H1 (cell line): Measurements from ENCODE around the gene TP53. TPM values are rescaled to one million over a fixed set of nuclear protein-coding genes. Genes with fewer than 3 reads are reported as not detected.

Experiments
- CTCF ChIA-PET: fragments of 300-600 bp; sonication (Branson Sonifier 250); formaldehyde crosslinking; loops from one replicate; lab custom pipeline; 2021; ENCODE audit not compliant: partially characterized antibody; lab: Charles Lee
- POLR2A ChIA-PET: fragments of 300-600 bp; sonication (Branson Sonifier 250); formaldehyde crosslinking; loops from one replicate; lab custom pipeline; 2021; ENCODE audit warnings: inconsistent platforms; ENCODE audit not compliant: partially characterized antibody; lab: Charles Lee
- DNase-seq, 2 experiments: peaks; one replicate each; pipeline versions ENCODE4 v3.0.0 to v3.0.0-alpha.2; 2010 to 2022; ENCODE audit warnings: low spot score in 2 of 2, low read depth in 1 of 2, mixed read lengths in 1 of 2
- FAIRE-seq: peaks from 2 replicates; lab custom pipeline; 2011; peaks lifted over from hg19 to GRCh38; lab: Jason Lieb, UNC
- H2AFZ ChIP-seq: 2 replicates; pipeline ENCODE4 v1.8.1; 2012; ENCODE audit warnings: low read length, inconsistent platforms
- H2AK5ac ChIP-seq: 2 replicates; pipeline ENCODE4 v1.6.1; 2013; ENCODE audit warnings: low read depth, low read length
- H2BK120ac ChIP-seq: replicated peaks from 2 replicates; pipeline ENCODE3; 2013; ENCODE audit warnings: low read depth, low read length, inconsistent platforms
- H2BK12ac ChIP-seq: 2 replicates; pipeline ENCODE4 v1.6.1; 2013; ENCODE audit warnings: low read depth, low read length
- H2BK15ac ChIP-seq: 2 replicates; pipeline ENCODE4 v1.6.1; 2013; ENCODE audit warnings: low read length
- H2BK20ac ChIP-seq: 2 replicates; pipeline ENCODE4 v1.6.1; 2013; ENCODE audit warnings: low read length
- H2BK5ac ChIP-seq: 2 replicates; pipeline ENCODE4 v1.6.1; 2013; ENCODE audit warnings: low read depth, low read length
- H3K14ac ChIP-seq: 2 replicates; pipeline ENCODE4 v1.6.1; 2013; ENCODE audit warnings: inconsistent platforms; ENCODE audit not compliant: insufficient read length
- H3K18ac ChIP-seq: 2 replicates; pipeline ENCODE4 v1.6.1; 2013; ENCODE audit warnings: low read length; ENCODE audit errors: extremely low read depth
- H3K23ac ChIP-seq: 2 replicates; pipeline ENCODE4 v1.6.1; 2013; ENCODE audit warnings: inconsistent platforms; ENCODE audit not compliant: insufficient read length
- H3K23me2 ChIP-seq: 2 replicates; pipeline ENCODE4 v1.6.1; 2013; ENCODE audit warnings: low read depth, low read length
- H3K27ac ChIP-seq: 2 replicates; pipeline ENCODE4 v1.6.1; 2011; ENCODE audit warnings: low read depth, low read length, inconsistent platforms
- H3K27me3 ChIP-seq, 4 experiments: replicated peaks in 1 of 4; 1 replicate in 1 of 4; 2 replicates in 3 of 4; pipeline versions ENCODE4 v1.6.1 to v1.8.1; 2011 to 2013; ENCODE audit warnings: low read length in 3 of 4, mild to moderate bottlenecking in 3 of 4, inconsistent platforms in 2 of 4, mixed read lengths in 2 of 4, moderate library complexity in 1 of 4; ENCODE audit not compliant: control insufficient read depth in 3 of 4, insufficient read depth in 3 of 4; ENCODE audit errors: extremely low read depth in 1 of 4
- H3K36me3 ChIP-seq, 4 experiments: 2 replicates each; pipeline versions ENCODE4 v1.6.1 to v1.8.1; 2011 to 2013; ENCODE audit warnings: mild to moderate bottlenecking in 4 of 4, low read length in 3 of 4, moderate library complexity in 2 of 4, control low read depth in 1 of 4, inconsistent platforms in 1 of 4; ENCODE audit not compliant: insufficient read depth in 4 of 4, control insufficient read depth in 2 of 4
- H3K4ac ChIP-seq: replicated peaks from 2 replicates; pipeline ENCODE3; 2013; ENCODE audit warnings: low read length, low read depth, mixed read lengths, inconsistent platforms; ENCODE audit not compliant: insufficient read length
- H3K4me1 ChIP-seq, 4 experiments: replicated peaks in 1 of 4; 1 replicate in 1 of 4; 2 replicates in 3 of 4; pipeline versions ENCODE4 v1.6.1 to v1.8.1; 2011 to 2013; ENCODE audit warnings: low read length in 3 of 4, inconsistent platforms in 2 of 4, mixed read lengths in 1 of 4; ENCODE audit not compliant: insufficient read depth in 4 of 4, control insufficient read depth in 3 of 4
- H3K4me2 ChIP-seq, 2 experiments: 2 replicates each; pipeline versions ENCODE4 v1.6.1 to v1.8.1; 2011 to 2013; ENCODE audit warnings: low read depth in 2 of 2, low read length in 2 of 2, control low read depth in 1 of 2, inconsistent platforms in 1 of 2, mild to moderate bottlenecking in 1 of 2; ENCODE audit not compliant: insufficient read depth in 1 of 2
- H3K4me3 ChIP-seq, 4 experiments: fragments of 200-600, 300-600 bp in 1 of 4; sonication (generic), shearing (Covaris generic), sonication (Bioruptor Twin) in 1 of 4; 2 replicates each; pipeline versions ENCODE4 v1.5.1 to v1.8.1; 2011 to 2016; ENCODE audit warnings: low read length in 4 of 4, low read depth in 3 of 4, control low read depth in 2 of 4, inconsistent platforms in 2 of 4, mild to moderate bottlenecking in 2 of 4, mixed read lengths in 1 of 4, moderate library complexity in 1 of 4; ENCODE audit not compliant: insufficient read depth in 2 of 4; ENCODE audit errors: extremely low read depth in 1 of 4
- H3K56ac ChIP-seq: replicated peaks from 2 replicates; pipeline ENCODE3; 2013; ENCODE audit warnings: low read depth, mild to moderate bottlenecking, mixed read lengths, low read length, inconsistent platforms; ENCODE audit not compliant: insufficient read length
- H3K79me1 ChIP-seq: 2 replicates; pipeline ENCODE4 v1.6.1; 2013; ENCODE audit warnings: low read depth, low read length, control low read depth
- H3K79me2 ChIP-seq, 2 experiments: 2 replicates each; pipeline versions ENCODE4 v1.6.1 to v1.8.1; 2012 to 2013; ENCODE audit warnings: low read length in 2 of 2, mild to moderate bottlenecking in 2 of 2, inconsistent platforms in 1 of 2; ENCODE audit not compliant: insufficient read depth in 2 of 2, control insufficient read depth in 1 of 2
- H3K9ac ChIP-seq, 4 experiments: replicated peaks in 1 of 4; 1 replicate in 1 of 4; 2 replicates in 3 of 4; pipeline versions ENCODE4 v1.6.1 to v1.8.1; 2011 to 2013; ENCODE audit warnings: low read depth in 3 of 4, low read length in 3 of 4, control low read depth in 2 of 4, mild to moderate bottlenecking in 2 of 4, moderate library complexity in 2 of 4, inconsistent platforms in 1 of 4; ENCODE audit errors: extremely low read depth in 1 of 4
- H3K9me3 ChIP-seq, 2 experiments: 2 replicates each; pipeline versions ENCODE4 v1.6.1 to v1.8.1; 2012 to 2013; ENCODE audit warnings: mild to moderate bottlenecking in 2 of 2, moderate library complexity in 2 of 2, control low read depth in 1 of 2, inconsistent platforms in 1 of 2, low read depth in 1 of 2, low read length in 1 of 2, mixed read lengths in 1 of 2; ENCODE audit not compliant: insufficient read depth in 2 of 2
- H4K20me1 ChIP-seq, 2 experiments: replicated peaks in 1 of 2; 2 replicates each; pipeline versions ENCODE3 to v1.8.1; 2011 to 2013; ENCODE audit warnings: inconsistent platforms in 2 of 2, low read length in 2 of 2, mild to moderate bottlenecking in 1 of 2; ENCODE audit not compliant: insufficient read depth in 2 of 2, control insufficient read depth in 1 of 2
- H4K5ac ChIP-seq: 2 replicates; pipeline ENCODE4 v1.6.1; 2013; ENCODE audit warnings: low read length, low read depth, mixed read lengths, inconsistent platforms; ENCODE audit not compliant: insufficient read length
- H4K8ac ChIP-seq: 2 replicates; pipeline ENCODE4 v1.8.0; 2013; ENCODE audit warnings: mild to moderate bottlenecking, moderate library complexity, low read length, inconsistent platforms; ENCODE audit not compliant: insufficient read depth; ENCODE audit errors: extremely low read depth
- H4K91ac ChIP-seq: replicated peaks from 2 replicates; pipeline ENCODE3; 2013; ENCODE audit warnings: low read length, mixed read lengths, inconsistent platforms; ENCODE audit not compliant: insufficient read length
- POU5F1 ChIP-seq: IDR thresholded peaks from 2 replicates; pipeline ENCODE4 v1.6.1; 2011; ENCODE audit warnings: low read depth, mild to moderate bottlenecking, low read length, moderate library complexity
- SAP30 ChIP-seq: fragments of 300-600 bp; sonication (generic); IDR thresholded peaks from 2 replicates; pipeline ENCODE4 v1.7.1; 2012; ENCODE audit warnings: low read length, moderate library complexity, mild to moderate bottlenecking, inconsistent platforms; ENCODE audit not compliant: insufficient read depth, insufficient replicate concordance
- WGBS, 2 experiments: shearing (Covaris generic) in 1 of 2; methylation state at CpG; one replicate each; pipeline versions ENCODE4 v1.1.6 to v1.1.7; 2013 to 2015; ENCODE audit warnings: low lambda C conversion rate in 2 of 2, mixed read lengths in 2 of 2, inconsistent platforms in 1 of 2, low coverage in 1 of 2, missing lambda C conversion rate in 1 of 2; ENCODE audit not compliant: insufficient replicate concordance in 2 of 2, insufficient coverage in 1 of 2, insufficient read length in 1 of 2; ENCODE audit errors: extremely low coverage in 1 of 2, missing lambda C conversion rate in 1 of 2; 5-methylcytosine and 5-hydroxymethylcytosine counted together
- polyA plus RNA-seq, 7 experiments: library from polyadenylated mRNA; depleted of rRNA in 3 of 7; stranded (reverse) in 5 of 7; unstranded in 2 of 7; fragments of >200 nt in 5 of 7; fragments of 200-250 nt in 2 of 7; gene quantifications; 1 replicate in 5 of 7; 2 replicates in 1 of 7; 4 replicates in 1 of 7; pipeline versions ENCODE4 v1.2.1 to v1.2.3, GENCODE V29; 2011 to 2013; ENCODE audit warnings: missing spikeins in 2 of 7, mixed read lengths in 2 of 7
- total RNA-seq: library from RNA; stranded (reverse); fragmentation: NEBNext Ultra II Directional; extraction: Animal tissue kit (Norgen Biotek cat#: 25700); gene quantifications from 2 replicates; pipeline ENCODE4 v1.2.1, GENCODE V29; 2021

Gene TP53
- total and polyA plus RNA-seq, 2 of the 8 experiments (the other 6 are each of a cell fraction or from before 2014, with no cell fraction given): 143 to 198 TPM

DNA sequence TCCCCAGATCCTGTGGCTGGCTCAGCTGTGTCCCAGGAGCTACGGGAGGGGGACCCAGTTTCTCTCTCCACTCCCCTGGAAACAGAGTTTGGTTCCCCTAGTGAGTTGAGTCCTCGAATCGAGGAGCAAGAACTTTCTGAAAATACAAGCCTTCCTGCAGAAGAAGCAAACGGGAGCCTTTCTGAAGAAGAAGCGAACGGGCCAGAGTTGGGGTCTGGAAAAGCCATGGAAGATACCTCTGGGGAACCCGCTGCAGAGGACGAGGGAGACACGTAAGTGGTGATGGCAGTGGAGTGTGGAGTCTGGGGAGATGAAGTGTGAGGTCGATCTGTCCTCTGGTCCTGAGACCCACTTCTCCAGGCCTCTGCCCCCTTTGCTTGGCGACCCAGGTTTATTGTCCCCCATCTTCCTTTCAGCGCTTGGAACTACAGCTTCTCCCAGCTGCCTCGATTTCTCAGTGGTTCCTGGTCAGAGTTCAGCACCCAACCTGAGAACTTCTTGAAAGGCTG is 1.6 kb upstream of the TP53 start:
- Histone ChIP-seq H3K4me3 (peak overlapping the region; percentile 70 to 100 (median 94)), H2BK12ac (no peak overlapping the region), H3K79me2 (peaks cover 18 to 44% of the 10 kb centered on the region in 2 experiments), H3K4me1 (peaks cover 0 to 11% (median 4%) of the 10 kb centered on the region in 4 experiments; a peak in 4 of 7 replicates), H3K18ac (no peak overlapping the region), H2BK15ac (no peak overlapping the region), H4K5ac (no peak overlapping the region), H4K20me1 (peaks cover 4 to 8% of the 10 kb centered on the region in 2 experiments), H2AK5ac (no peak overlapping the region), H2BK5ac (0 out of 2 replicates have a peak overlapping the region, but pooled peaks have one; percentile 9), H2BK20ac (no peak overlapping the region), H3K4me2 (peak overlapping the region; percentile 80 to 83), H3K56ac (no peak overlapping the region), H4K91ac (no peak overlapping the region), H3K4ac (no peak overlapping the region), H3K27me3 (no peaks in the 10 kb centered on the region), H2BK120ac (no peak overlapping the region), H3K14ac (no peak overlapping the region), H2AFZ (no peak overlapping the region), H3K23me2 (peaks cover 15% of the 10 kb centered on the region), H3K36me3 (peaks cover 0 to 5% (median 0%) of the 10 kb centered on the region in 4 experiments; a peak in 2 of 8 replicates), H3K27ac (peak overlapping the region; percentile 54; the same call in 1 of the 2 replicates), H3K79me1 (peaks cover 11% of the 10 kb centered on the region), H3K9me3 (no peaks in the 10 kb centered on the region), H3K23ac (no peak overlapping the region), H3K9ac (peak overlapping the region; percentile 71 to 85 (median 78)), H4K8ac (no peak overlapping the region)
- TF ChIP-seq SAP30 (peak; percentile 19), POU5F1 (no peak)
- DNase-seq (no peak), FAIRE-seq (no peak)
- ChIA-PET POLR2A (interaction anchor here (0.9 to 58.0 kb wide), 9 partner anchors 8 to 422 kb away, joined by 3 to 2272 read pairs (median 88); partner anchors contain the start of genes ATP1B2, CD68, DNAH2 and EFNB3), CTCF (interaction anchor here (0.7 to 11.3 kb wide), 22 partner anchors 14 to 359 kb away, joined by 3 to 199 read pairs (median 10); partner anchors contain the start of genes ATP1B2, CD68, DNAH2 and EFNB3)
- WGBS, 2 experiments: 27% methylated on average over 13 of the region's 13 CpGs; no CpG with 5 or more reads in 1 of the 2 experiments
